ENCODE measurements around the gene HSPA4. TPM values are rescaled to one million over a fixed set of nuclear protein-coding genes. Genes with fewer than 3 reads are reported as not detected.

The HSPA4 gene
- total and polyA plus RNA-seq, 2 donors (not counting 3 experiments of a cell fraction or from before 2014, with no cell fraction given), result 11.2 to 161 TPM

- no peak overlapping the region for H3K27ac ChIP-seq (ENCODE audit: insufficient read depth, low read depth, low read length)
- intact Hi-C loops (cut with micrococcal nuclease) (no loop called here), dilution Hi-C loops (cut with MboI; ENCODE audit: extremely low pct_ligation_motif_present, low sequenced_read_pairs) (no loop called here)
- TF ChIP-seq POLR2AphosphoS5 (IDR thresholded peaks at IDR 0.05; ENCODE audit: insufficient read depth, low read depth, low read length) (no peak), CTCF (IDR thresholded peaks at IDR 0.05; ENCODE audit: extremely low read depth in 1 of 2, insufficient read depth in 1 of 2, low read depth in 1 of 2, low read length in 2 of 2) (no peak), GATA2 (IDR thresholded peaks at IDR 0.05; ENCODE audit: insufficient read depth, insufficient read length, low read depth, low read length) (no peak), EZH2 (IDR thresholded peaks at IDR 0.05; ENCODE audit: borderline replicate concordance, low read depth, low read length, severe bottlenecking) (no peak), FOS (IDR thresholded peaks at IDR 0.05; ENCODE audit: borderline replicate concordance, insufficient read depth, low read length) (no peak), MYC (IDR thresholded peaks at IDR 0.05; ENCODE audit: low read depth, low read length) (no peak), JUN (IDR thresholded peaks at IDR 0.05; ENCODE audit: borderline replicate concordance, insufficient read depth, insufficient read length, low read depth) (no peak), POLR2A (IDR thresholded peaks at IDR 0.05; ENCODE audit: low read depth, low read length) (no peak)
- TF ChIP-seq, protein P1, sequence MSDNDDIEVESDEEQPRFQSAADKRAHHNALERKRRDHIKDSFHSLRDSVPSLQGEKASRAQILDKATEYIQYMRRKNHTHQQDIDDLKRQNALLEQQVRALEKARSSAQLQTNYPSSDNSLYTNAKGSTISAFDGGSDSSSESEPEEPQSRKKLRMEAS (IDR thresholded peaks at IDR 0.05; ENCODE audit: insufficient read depth, insufficient read length), result no peak
- DNase-seq (ENCODE audit: low read depth, low spot score) (no peak), FAIRE-seq (no peak)
- no peaks in the 10 kb centered on the region for H3K27me3 ChIP-seq (ENCODE audit: control insufficient read depth in 2 of 2, insufficient read depth in 2 of 2, low read length in 2 of 2)
- H4K20me1 ChIP-seq (replicated peaks; ENCODE audit: control insufficient read depth, extremely low read depth, insufficient read depth, low read length), result no peaks in the 10 kb centered on the region
- no peaks in the 10 kb centered on the region for H3K9me1 ChIP-seq (replicated peaks; ENCODE audit: control insufficient read depth, extremely low read depth, insufficient read depth, low read length)
- no peak overlapping the region for H3K9ac ChIP-seq (replicated peaks; ENCODE audit: extremely low read depth, insufficient read depth, low read length)
- BruUV-seq (replicated peaks), result no TSS peak
- no peaks in the 10 kb centered on the region for H3K4me1 ChIP-seq (ENCODE audit: control insufficient read depth, extremely low read depth, insufficient read depth, low read length)
- no peaks in the 10 kb centered on the region for H3K9me3 ChIP-seq (replicated peaks; ENCODE audit: control insufficient read depth, insufficient read depth, low read length)
- peaks cover 0 to 4% of the 10 kb centered on the region in 2 experiments for H3K36me3 ChIP-seq (ENCODE audit: control insufficient read depth in 2 of 2, extremely low read depth in 1 of 2, insufficient read depth in 2 of 2, low read length in 2 of 2)
- H2AFZ ChIP-seq (ENCODE audit: low read depth, low read length), result no peak overlapping the region
- no peak overlapping the region for H3K4me2 ChIP-seq (ENCODE audit: insufficient read depth, low read length)
- ChIA-PET CTCF (no interaction called here), POLR2A (no interaction called here)
- H3K79me2 ChIP-seq (ENCODE audit: control insufficient read depth, insufficient read depth, low read length), result peaks cover 62% of the 10 kb centered on the region
- H3K4me3 ChIP-seq (replicated peaks in 1 of 3; ENCODE audit: insufficient read depth in 1 of 3, low read depth in 1 of 3, low read length in 3 of 3), result no peak overlapping the region
Observed at GRCh38 chr5:133079048-133079447, 27.2 kb downstream of the HSPA4 start.
